Measurements from ENCODE around the gene SPATA24. TPM values are rescaled to one million over a fixed set of nuclear protein-coding genes. Genes with fewer than 3 reads are reported as not detected.

Gene SPATA24
- total and polyA plus RNA-seq, 2 of the 8 experiments (the other 6 are each of a cell fraction or from before 2014, with no cell fraction given), result 5.8 to 9.4 TPM

DNA sequence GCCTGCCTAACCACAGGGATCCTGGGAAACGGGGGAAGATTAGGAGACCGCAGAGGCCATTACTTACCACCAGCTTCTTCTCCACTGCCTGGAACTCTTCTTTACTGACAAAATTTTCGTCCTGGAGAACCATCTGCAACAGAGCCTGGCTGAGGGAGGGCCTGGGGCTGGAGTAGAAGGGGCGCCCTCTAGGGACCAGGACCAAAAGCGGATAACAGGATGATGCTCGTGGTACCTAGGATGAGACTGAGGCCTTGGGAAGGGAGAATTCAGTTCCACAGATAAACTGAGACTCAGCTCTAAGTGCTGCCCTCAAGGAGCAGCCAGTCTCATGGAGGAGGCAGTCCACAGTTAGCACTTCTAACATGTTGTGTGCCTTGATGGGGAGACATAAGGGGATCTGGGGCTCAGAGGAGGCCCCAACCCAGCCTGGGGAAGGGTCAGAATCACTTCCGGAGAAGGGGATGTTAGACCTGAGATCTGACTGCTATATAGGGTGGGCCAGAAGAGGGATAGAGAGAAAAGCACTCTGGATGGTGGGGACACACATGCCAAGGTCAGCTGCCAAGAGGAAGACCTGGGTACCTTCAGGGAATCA is 1.2 kb downstream of the SPATA24 start:
- Histone ChIP-seq H3K36me3 (ENCODE audit: control insufficient read depth in 2 of 4, insufficient read depth in 4 of 4, low read length in 3 of 4) (peaks cover 0 to 6% (median 3%) of the 10 kb centered on the region in 4 experiments; a peak in 2 of 8 replicates), H3K27ac (ENCODE audit: low read depth, low read length) (no peak overlapping the region), H4K8ac (ENCODE audit: extremely low read depth, insufficient read depth, low read length) (no peak overlapping the region), H2BK12ac (ENCODE audit: low read depth, low read length) (no peak overlapping the region), H3K56ac (replicated peaks; ENCODE audit: insufficient read length, low read depth, low read length) (no peak overlapping the region), H4K5ac (ENCODE audit: insufficient read length, low read depth, low read length) (no peak overlapping the region), H3K79me2 (ENCODE audit: control insufficient read depth in 1 of 2, insufficient read depth in 2 of 2, low read length in 2 of 2) (no peaks in the 10 kb centered on the region; a peak in 2 of 4 replicates), H3K9ac (replicated peaks in 1 of 4; ENCODE audit: extremely low read depth in 1 of 4, low read depth in 3 of 4, low read length in 3 of 4) (no peak overlapping the region), H4K91ac (replicated peaks; ENCODE audit: insufficient read length, low read length) (no peak overlapping the region), H2BK20ac (ENCODE audit: low read length) (no peak overlapping the region), H2BK120ac (replicated peaks; ENCODE audit: low read depth, low read length) (no peak overlapping the region), H3K23me2 (ENCODE audit: low read depth, low read length) (peaks cover 4% of the 10 kb centered on the region; the same call in 1 of the 2 replicates), H4K20me1 (replicated peaks in 1 of 2; ENCODE audit: control insufficient read depth in 1 of 2, insufficient read depth in 2 of 2, low read length in 2 of 2) (peaks cover 0 to 1% of the 10 kb centered on the region in 2 experiments), H3K18ac (ENCODE audit: extremely low read depth, low read length) (no peak overlapping the region), H3K27me3 (replicated peaks in 1 of 4; ENCODE audit: control insufficient read depth in 3 of 4, extremely low read depth in 1 of 4, insufficient read depth in 3 of 4, low read length in 3 of 4) (0 out of 7 replicates have a peak, but pooled peaks cover 0 to 4% (median 0%) of the 10 kb centered on the region in 4 experiments), H2BK15ac (ENCODE audit: low read length) (no peak overlapping the region), H2AFZ (ENCODE audit: low read length) (no peak overlapping the region), H3K23ac (ENCODE audit: insufficient read length) (no peak overlapping the region), H3K14ac (ENCODE audit: insufficient read length) (no peak overlapping the region), H3K4ac (replicated peaks; ENCODE audit: insufficient read length, low read depth, low read length) (no peak overlapping the region), H3K4me2 (ENCODE audit: insufficient read depth in 1 of 2, low read depth in 2 of 2, low read length in 2 of 2) (peak overlapping the region in 1 of 2 experiments; percentile 74; a peak in 1 of 4 replicates), H3K4me1 (replicated peaks in 1 of 4; ENCODE audit: control insufficient read depth in 3 of 4, insufficient read depth in 4 of 4, low read length in 3 of 4) (peaks cover 0 to 8% (median 4%) of the 10 kb centered on the region in 4 experiments; a peak in 6 of 7 replicates), H3K9me3 (ENCODE audit: insufficient read depth in 2 of 2, low read depth in 1 of 2, low read length in 1 of 2) (no peaks in the 10 kb centered on the region), H2BK5ac (ENCODE audit: low read depth, low read length) (no peak overlapping the region), H2AK5ac (ENCODE audit: low read depth, low read length) (no peak overlapping the region), H3K4me3 (ENCODE audit: extremely low read depth in 1 of 4, insufficient read depth in 2 of 4, low read depth in 3 of 4, low read length in 4 of 4) (no peak overlapping the region), H3K79me1 (ENCODE audit: low read depth, low read length) (no peaks in the 10 kb centered on the region)
- ChIA-PET POLR2A (ENCODE audit: partially characterized antibody) (interaction anchor here (1.0 to 2.8 kb wide), 12 partner anchors 9 to 122 kb away, joined by 3 to 16 read pairs (median 4); partner anchors contain the start of genes MATR3 and PAIP2), CTCF (ENCODE audit: partially characterized antibody) (interaction anchor here (0.6 to 3.4 kb wide), 27 partner anchors 8 to 791 kb away, joined by 3 to 16 read pairs (median 4); partner anchors contain the start of genes CXXC5, DNAJC18 and SMIM33)
- TF ChIP-seq EP300 (IDR thresholded peaks at IDR 0.05; ENCODE audit: borderline replicate concordance in 1 of 2, low read depth in 2 of 2, low read length in 2 of 2), result no peak
- TF ChIP-seq CHD2 (IDR thresholded peaks at IDR 0.05; ENCODE audit: low read length), result no peak
- TF ChIP-seq RAD21 (IDR thresholded peaks at IDR 0.05 in 1 of 2, conservative IDR thresholded peaks at IDR 0.05 in 1 of 2; ENCODE audit: low read depth in 2 of 2, low read length in 2 of 2), result peak; percentile 55 to 63
- TF ChIP-seq, protein P1, sequence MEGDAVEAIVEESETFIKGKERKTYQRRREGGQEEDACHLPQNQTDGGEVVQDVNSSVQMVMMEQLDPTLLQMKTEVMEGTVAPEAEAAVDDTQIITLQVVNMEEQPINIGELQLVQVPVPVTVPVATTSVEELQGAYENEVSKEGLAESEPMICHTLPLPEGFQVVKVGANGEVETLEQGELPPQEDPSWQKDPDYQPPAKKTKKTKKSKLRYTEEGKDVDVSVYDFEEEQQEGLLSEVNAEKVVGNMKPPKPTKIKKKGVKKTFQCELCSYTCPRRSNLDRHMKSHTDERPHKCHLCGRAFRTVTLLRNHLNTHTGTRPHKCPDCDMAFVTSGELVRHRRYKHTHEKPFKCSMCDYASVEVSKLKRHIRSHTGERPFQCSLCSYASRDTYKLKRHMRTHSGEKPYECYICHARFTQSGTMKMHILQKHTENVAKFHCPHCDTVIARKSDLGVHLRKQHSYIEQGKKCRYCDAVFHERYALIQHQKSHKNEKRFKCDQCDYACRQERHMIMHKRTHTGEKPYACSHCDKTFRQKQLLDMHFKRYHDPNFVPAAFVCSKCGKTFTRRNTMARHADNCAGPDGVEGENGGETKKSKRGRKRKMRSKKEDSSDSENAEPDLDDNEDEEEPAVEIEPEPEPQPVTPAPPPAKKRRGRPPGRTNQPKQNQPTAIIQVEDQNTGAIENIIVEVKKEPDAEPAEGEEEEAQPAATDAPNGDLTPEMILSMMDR (IDR thresholded peaks at IDR 0.05; ENCODE audit: control extremely low read depth in 1 of 3, insufficient read depth in 1 of 3, low read depth in 1 of 3, low read length in 3 of 3), result peak in 2 of 3 experiments; percentile 71 to 88; a peak in 3 of 4 replicates
- peak; percentile 61; the same call in 1 of the 2 replicates for TF ChIP-seq KDM1A (IDR thresholded peaks at IDR 0.05; ENCODE audit: borderline replicate concordance, low read length)
- no peak for TF ChIP-seq BACH1 (IDR thresholded peaks at IDR 0.05; ENCODE audit: low read length)
- DNase-seq (ENCODE audit: low read depth in 1 of 2, low spot score in 2 of 2) (peak in 1 of 2 experiments; percentile 77), FAIRE-seq (no peak)
- WGBS, 2 experiments (ENCODE audit: extremely low coverage in 1 of 2, insufficient coverage in 1 of 2, insufficient read length in 1 of 2, insufficient replicate concordance in 2 of 2, low coverage in 1 of 2, low lambda C conversion rate in 2 of 2, missing lambda C conversion rate in 1 of 2), result 65% methylated on average over 7 of the region's 7 CpGs; no CpG with 5 or more reads in 1 of the 2 experiments

All from H1 (cell line).